ENCODE results near the gene PKIB. TPM values are rescaled to one million over a fixed set of nuclear protein-coding genes. Genes with fewer than 3 reads are reported as not detected.

PKIB gene
- total RNA-seq, 1 donor from 2014 or later = 48.1 TPM

- Mint-ChIP-seq H3K4me3 (ENCODE audit: unreplicated experiment) (no peak overlapping the region), H3K4me1 (ENCODE audit: low read depth, unreplicated experiment) (peaks cover 28% of the 10 kb centered on the region), H3K9me3 (ENCODE audit: unreplicated experiment) (peaks cover 1% of the 10 kb centered on the region), H3K36me3 (ENCODE audit: unreplicated experiment) (no peaks in the 10 kb centered on the region), H3K27ac (ENCODE audit: unreplicated experiment) (no peak overlapping the region), H3K27me3 (ENCODE audit: unreplicated experiment) (peaks cover 3% of the 10 kb centered on the region)
- no peak for DNase-seq
- TF ChIP-seq CTCF (IDR thresholded peaks at IDR 0.05; ENCODE audit: partially characterized antibody, unreplicated experiment) = no peak
Measured at GRCh38 chr6:122623279-122623678, 13.1 kb downstream of the PKIB start.

- Mint-ChIP-seq H3K9me3 (ENCODE audit: unreplicated experiment) (peaks cover 1% of the 10 kb centered on the region), H3K27ac (ENCODE audit: unreplicated experiment) (no peak overlapping the region), H3K4me1 (ENCODE audit: low read depth, unreplicated experiment) (peaks cover 23% of the 10 kb centered on the region), H3K27me3 (ENCODE audit: unreplicated experiment) (peaks cover 3% of the 10 kb centered on the region), H3K4me3 (ENCODE audit: unreplicated experiment) (no peak overlapping the region), H3K36me3 (ENCODE audit: unreplicated experiment) (no peaks in the 10 kb centered on the region)
- no peak for TF ChIP-seq CTCF (IDR thresholded peaks at IDR 0.05; ENCODE audit: partially characterized antibody, unreplicated experiment)
- DNase-seq = no peak
Measured at GRCh38 chr6:122624853-122625252, 14.6 kb downstream of the PKIB start.

GRCh38 chr6:122628714-122629113 lies 18.5 kb downstream of the PKIB start:
- TF ChIP-seq CTCF (IDR thresholded peaks at IDR 0.05; ENCODE audit: partially characterized antibody, unreplicated experiment) = no peak
- Mint-ChIP-seq H3K9me3 (ENCODE audit: unreplicated experiment) (peaks cover 1% of the 10 kb centered on the region), H3K27ac (ENCODE audit: unreplicated experiment) (no peak overlapping the region), H3K4me1 (ENCODE audit: low read depth, unreplicated experiment) (no peaks in the 10 kb centered on the region), H3K36me3 (ENCODE audit: unreplicated experiment) (no peaks in the 10 kb centered on the region), H3K27me3 (ENCODE audit: unreplicated experiment) (no peaks in the 10 kb centered on the region), H3K4me3 (ENCODE audit: unreplicated experiment) (no peak overlapping the region)
- no peak for DNase-seq

DNA sequence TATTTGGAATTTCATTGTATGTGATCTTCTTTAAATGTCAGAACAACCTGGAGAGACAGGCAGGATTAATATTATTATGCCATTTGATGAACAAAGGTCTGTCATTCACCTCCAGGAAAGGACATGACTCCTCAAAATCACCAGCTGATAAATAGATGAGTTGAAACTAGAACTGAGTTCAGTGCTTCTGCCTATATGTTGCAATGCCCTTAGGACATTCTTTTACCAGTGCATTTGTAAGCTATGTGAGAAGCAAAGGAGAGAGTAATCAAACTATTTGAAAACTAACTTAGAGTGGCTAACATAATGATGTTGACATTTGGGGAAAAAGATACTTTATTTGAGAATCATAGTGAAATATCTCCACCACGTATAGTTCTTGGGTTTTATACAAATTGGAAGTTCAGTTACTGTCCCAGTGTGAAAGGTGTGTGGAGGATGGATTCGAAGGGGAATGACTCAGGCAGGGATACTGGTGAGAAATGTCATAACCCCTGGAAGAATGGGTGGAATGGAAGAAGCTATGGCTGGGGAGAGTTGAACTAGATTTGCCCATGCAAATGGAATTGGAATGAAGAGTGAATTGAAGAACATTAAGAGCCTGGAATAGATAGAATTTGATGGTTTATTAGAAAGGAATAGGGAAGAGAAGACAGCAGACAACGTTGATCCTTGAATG lies 21.5 kb downstream of the PKIB start:
- no peak for DNase-seq
- H3K4me1 Mint-ChIP-seq (ENCODE audit: low read depth, unreplicated experiment) = no peaks in the 10 kb centered on the region
- H3K9me3 Mint-ChIP-seq (ENCODE audit: unreplicated experiment) = no peaks in the 10 kb centered on the region
- H3K27me3 Mint-ChIP-seq (ENCODE audit: unreplicated experiment) = no peaks in the 10 kb centered on the region
- TF ChIP-seq CTCF (IDR thresholded peaks at IDR 0.05; ENCODE audit: partially characterized antibody, unreplicated experiment) = no peak
- H3K36me3 Mint-ChIP-seq (ENCODE audit: unreplicated experiment) = no peaks in the 10 kb centered on the region
- H3K4me3 Mint-ChIP-seq (ENCODE audit: unreplicated experiment) = no peak overlapping the region
- no peak overlapping the region for H3K27ac Mint-ChIP-seq (ENCODE audit: unreplicated experiment)

- no peaks in the 10 kb centered on the region for H3K27me3 Mint-ChIP-seq (ENCODE audit: unreplicated experiment)
- H3K4me3 Mint-ChIP-seq (ENCODE audit: unreplicated experiment) = no peak overlapping the region
- TF ChIP-seq CTCF (IDR thresholded peaks at IDR 0.05; ENCODE audit: partially characterized antibody, unreplicated experiment) = no peak
- H3K36me3 Mint-ChIP-seq (ENCODE audit: unreplicated experiment) = no peaks in the 10 kb centered on the region
- no peaks in the 10 kb centered on the region for H3K9me3 Mint-ChIP-seq (ENCODE audit: unreplicated experiment)
- H3K4me1 Mint-ChIP-seq (ENCODE audit: low read depth, unreplicated experiment) = peaks cover 9% of the 10 kb centered on the region
- DNase-seq = no peak
- no peak overlapping the region for H3K27ac Mint-ChIP-seq (ENCODE audit: unreplicated experiment)
Measured at GRCh38 chr6:122640366-122640765, 30.2 kb downstream of the PKIB start.

Measured in glutamatergic neuron (in vitro differentiated cells).